H1 (cell line): ENCODE data around the gene CAV3. TPM values are rescaled to one million over a fixed set of nuclear protein-coding genes. Genes with fewer than 3 reads are reported as not detected.

Experiments used
- CTCF ChIA-PET: fragments of 300-600 bp; sonication (Branson Sonifier 250); formaldehyde crosslinking; loops from one replicate; lab custom pipeline; 2021; ENCODE audit not compliant: partially characterized antibody; lab: Charles Lee
- POLR2A ChIA-PET: fragments of 300-600 bp; sonication (Branson Sonifier 250); formaldehyde crosslinking; loops from one replicate; lab custom pipeline; 2021; ENCODE audit warnings: inconsistent platforms; ENCODE audit not compliant: partially characterized antibody; lab: Charles Lee
- DNase-seq, 2 experiments: peaks; one replicate each; pipeline versions ENCODE4 v3.0.0 to v3.0.0-alpha.2; 2010 to 2022; ENCODE audit warnings: low spot score in 2 of 2, low read depth in 1 of 2, mixed read lengths in 1 of 2
- FAIRE-seq: peaks from 2 replicates; lab custom pipeline; 2011; peaks lifted over from hg19 to GRCh38; lab: Jason Lieb, UNC
- H2AFZ ChIP-seq: 2 replicates; pipeline ENCODE4 v1.8.1; 2012; ENCODE audit warnings: low read length, inconsistent platforms
- H2AK5ac ChIP-seq: 2 replicates; pipeline ENCODE4 v1.6.1; 2013; ENCODE audit warnings: low read depth, low read length
- H2BK120ac ChIP-seq: replicated peaks from 2 replicates; pipeline ENCODE3; 2013; ENCODE audit warnings: low read depth, low read length, inconsistent platforms
- H2BK12ac ChIP-seq: 2 replicates; pipeline ENCODE4 v1.6.1; 2013; ENCODE audit warnings: low read depth, low read length
- H2BK15ac ChIP-seq: 2 replicates; pipeline ENCODE4 v1.6.1; 2013; ENCODE audit warnings: low read length
- H2BK20ac ChIP-seq: 2 replicates; pipeline ENCODE4 v1.6.1; 2013; ENCODE audit warnings: low read length
- H2BK5ac ChIP-seq: 2 replicates; pipeline ENCODE4 v1.6.1; 2013; ENCODE audit warnings: low read depth, low read length
- H3K14ac ChIP-seq: 2 replicates; pipeline ENCODE4 v1.6.1; 2013; ENCODE audit warnings: inconsistent platforms; ENCODE audit not compliant: insufficient read length
- H3K18ac ChIP-seq: 2 replicates; pipeline ENCODE4 v1.6.1; 2013; ENCODE audit warnings: low read length; ENCODE audit errors: extremely low read depth
- H3K23ac ChIP-seq: 2 replicates; pipeline ENCODE4 v1.6.1; 2013; ENCODE audit warnings: inconsistent platforms; ENCODE audit not compliant: insufficient read length
- H3K23me2 ChIP-seq: 2 replicates; pipeline ENCODE4 v1.6.1; 2013; ENCODE audit warnings: low read depth, low read length
- H3K27ac ChIP-seq: 2 replicates; pipeline ENCODE4 v1.6.1; 2011; ENCODE audit warnings: low read depth, low read length, inconsistent platforms
- H3K27me3 ChIP-seq, 4 experiments: replicated peaks in 1 of 4; 1 replicate in 1 of 4; 2 replicates in 3 of 4; pipeline versions ENCODE4 v1.6.1 to v1.8.1; 2011 to 2013; ENCODE audit warnings: low read length in 3 of 4, mild to moderate bottlenecking in 3 of 4, inconsistent platforms in 2 of 4, mixed read lengths in 2 of 4, moderate library complexity in 1 of 4; ENCODE audit not compliant: control insufficient read depth in 3 of 4, insufficient read depth in 3 of 4; ENCODE audit errors: extremely low read depth in 1 of 4
- H3K36me3 ChIP-seq, 4 experiments: 2 replicates each; pipeline versions ENCODE4 v1.6.1 to v1.8.1; 2011 to 2013; ENCODE audit warnings: mild to moderate bottlenecking in 4 of 4, low read length in 3 of 4, moderate library complexity in 2 of 4, control low read depth in 1 of 4, inconsistent platforms in 1 of 4; ENCODE audit not compliant: insufficient read depth in 4 of 4, control insufficient read depth in 2 of 4
- H3K4ac ChIP-seq: replicated peaks from 2 replicates; pipeline ENCODE3; 2013; ENCODE audit warnings: low read length, low read depth, mixed read lengths, inconsistent platforms; ENCODE audit not compliant: insufficient read length
- H3K4me1 ChIP-seq, 4 experiments: replicated peaks in 1 of 4; 1 replicate in 1 of 4; 2 replicates in 3 of 4; pipeline versions ENCODE4 v1.6.1 to v1.8.1; 2011 to 2013; ENCODE audit warnings: low read length in 3 of 4, inconsistent platforms in 2 of 4, mixed read lengths in 1 of 4; ENCODE audit not compliant: insufficient read depth in 4 of 4, control insufficient read depth in 3 of 4
- H3K4me2 ChIP-seq, 2 experiments: 2 replicates each; pipeline versions ENCODE4 v1.6.1 to v1.8.1; 2011 to 2013; ENCODE audit warnings: low read depth in 2 of 2, low read length in 2 of 2, control low read depth in 1 of 2, inconsistent platforms in 1 of 2, mild to moderate bottlenecking in 1 of 2; ENCODE audit not compliant: insufficient read depth in 1 of 2
- H3K4me3 ChIP-seq, 4 experiments: fragments of 200-600, 300-600 bp in 1 of 4; sonication (generic), shearing (Covaris generic), sonication (Bioruptor Twin) in 1 of 4; 2 replicates each; pipeline versions ENCODE4 v1.5.1 to v1.8.1; 2011 to 2016; ENCODE audit warnings: low read length in 4 of 4, low read depth in 3 of 4, control low read depth in 2 of 4, inconsistent platforms in 2 of 4, mild to moderate bottlenecking in 2 of 4, mixed read lengths in 1 of 4, moderate library complexity in 1 of 4; ENCODE audit not compliant: insufficient read depth in 2 of 4; ENCODE audit errors: extremely low read depth in 1 of 4
- H3K56ac ChIP-seq: replicated peaks from 2 replicates; pipeline ENCODE3; 2013; ENCODE audit warnings: low read depth, mild to moderate bottlenecking, mixed read lengths, low read length, inconsistent platforms; ENCODE audit not compliant: insufficient read length
- H3K79me1 ChIP-seq: 2 replicates; pipeline ENCODE4 v1.6.1; 2013; ENCODE audit warnings: low read depth, low read length, control low read depth
- H3K79me2 ChIP-seq, 2 experiments: 2 replicates each; pipeline versions ENCODE4 v1.6.1 to v1.8.1; 2012 to 2013; ENCODE audit warnings: low read length in 2 of 2, mild to moderate bottlenecking in 2 of 2, inconsistent platforms in 1 of 2; ENCODE audit not compliant: insufficient read depth in 2 of 2, control insufficient read depth in 1 of 2
- H3K9ac ChIP-seq, 4 experiments: replicated peaks in 1 of 4; 1 replicate in 1 of 4; 2 replicates in 3 of 4; pipeline versions ENCODE4 v1.6.1 to v1.8.1; 2011 to 2013; ENCODE audit warnings: low read depth in 3 of 4, low read length in 3 of 4, control low read depth in 2 of 4, mild to moderate bottlenecking in 2 of 4, moderate library complexity in 2 of 4, inconsistent platforms in 1 of 4; ENCODE audit errors: extremely low read depth in 1 of 4
- H3K9me3 ChIP-seq, 2 experiments: 2 replicates each; pipeline versions ENCODE4 v1.6.1 to v1.8.1; 2012 to 2013; ENCODE audit warnings: mild to moderate bottlenecking in 2 of 2, moderate library complexity in 2 of 2, control low read depth in 1 of 2, inconsistent platforms in 1 of 2, low read depth in 1 of 2, low read length in 1 of 2, mixed read lengths in 1 of 2; ENCODE audit not compliant: insufficient read depth in 2 of 2
- H4K20me1 ChIP-seq, 2 experiments: replicated peaks in 1 of 2; 2 replicates each; pipeline versions ENCODE3 to v1.8.1; 2011 to 2013; ENCODE audit warnings: inconsistent platforms in 2 of 2, low read length in 2 of 2, mild to moderate bottlenecking in 1 of 2; ENCODE audit not compliant: insufficient read depth in 2 of 2, control insufficient read depth in 1 of 2
- H4K5ac ChIP-seq: 2 replicates; pipeline ENCODE4 v1.6.1; 2013; ENCODE audit warnings: low read length, low read depth, mixed read lengths, inconsistent platforms; ENCODE audit not compliant: insufficient read length
- H4K8ac ChIP-seq: 2 replicates; pipeline ENCODE4 v1.8.0; 2013; ENCODE audit warnings: mild to moderate bottlenecking, moderate library complexity, low read length, inconsistent platforms; ENCODE audit not compliant: insufficient read depth; ENCODE audit errors: extremely low read depth
- H4K91ac ChIP-seq: replicated peaks from 2 replicates; pipeline ENCODE3; 2013; ENCODE audit warnings: low read length, mixed read lengths, inconsistent platforms; ENCODE audit not compliant: insufficient read length
- BACH1 ChIP-seq: IDR thresholded peaks from 2 replicates; pipeline ENCODE4 v1.6.1; 2012; ENCODE audit warnings: low read length, improper control_type of control experiment
- CBX5 ChIP-seq: fragments of 300-800, 300-1000 bp; sonication (generic); IDR thresholded peaks from 2 replicates; pipeline ENCODE4 v1.7.1; 2016; ENCODE audit warnings: antibody characterized with exemption, low read length, low read depth
- GTF2F1 ChIP-seq: IDR thresholded peaks from 2 replicates; pipeline ENCODE4 v1.6.1; 2012; ENCODE audit warnings: low read depth, low read length, improper control_type of control experiment, borderline replicate concordance
- PHF8 ChIP-seq: fragments of 200-600 bp; sonication (generic); conservative IDR thresholded peaks from 2 replicates; pipeline ENCODE4 v1.7.1; 2012; ENCODE audit warnings: low read depth, mild to moderate bottlenecking, inconsistent platforms, low read length, moderate library complexity
- SIRT6 ChIP-seq: IDR thresholded peaks from one replicate; pipeline ENCODE4 v1.7.1; 2012; ENCODE audit warnings: low read length, inconsistent platforms
- ZNF274 ChIP-seq: IDR thresholded peaks from 2 replicates; pipeline ENCODE4 v1.7.0; 2012; ENCODE audit warnings: low read length, borderline replicate concordance; ENCODE audit errors: extremely low read depth
- WGBS, 2 experiments: shearing (Covaris generic) in 1 of 2; methylation state at CpG; one replicate each; pipeline versions ENCODE4 v1.1.6 to v1.1.7; 2013 to 2015; ENCODE audit warnings: low lambda C conversion rate in 2 of 2, mixed read lengths in 2 of 2, inconsistent platforms in 1 of 2, low coverage in 1 of 2, missing lambda C conversion rate in 1 of 2; ENCODE audit not compliant: insufficient replicate concordance in 2 of 2, insufficient coverage in 1 of 2, insufficient read length in 1 of 2; ENCODE audit errors: extremely low coverage in 1 of 2, missing lambda C conversion rate in 1 of 2; 5-methylcytosine and 5-hydroxymethylcytosine counted together
- polyA plus RNA-seq, 7 experiments: library from polyadenylated mRNA; depleted of rRNA in 3 of 7; stranded (reverse) in 5 of 7; unstranded in 2 of 7; fragments of >200 nt in 5 of 7; fragments of 200-250 nt in 2 of 7; gene quantifications; 1 replicate in 5 of 7; 2 replicates in 1 of 7; 4 replicates in 1 of 7; pipeline versions ENCODE4 v1.2.1 to v1.2.3, GENCODE V29; 2011 to 2013; ENCODE audit warnings: missing spikeins in 2 of 7, mixed read lengths in 2 of 7
- total RNA-seq: library from RNA; stranded (reverse); fragmentation: NEBNext Ultra II Directional; extraction: Animal tissue kit (Norgen Biotek cat#: 25700); gene quantifications from 2 replicates; pipeline ENCODE4 v1.2.1, GENCODE V29; 2021
- TF ChIP-seq, protein P1 (sequence below): IDR thresholded peaks from 2 replicates; pipeline ENCODE4 v1.6.1; 2011; ENCODE audit warnings: low read depth, mild to moderate bottlenecking, low read length; ENCODE audit not compliant: insufficient read depth

Gene CAV3
- total and polyA plus RNA-seq, 2 of the 8 experiments (the other 6 are each of a cell fraction or from before 2014, with no cell fraction given) = not detected

DNA sequence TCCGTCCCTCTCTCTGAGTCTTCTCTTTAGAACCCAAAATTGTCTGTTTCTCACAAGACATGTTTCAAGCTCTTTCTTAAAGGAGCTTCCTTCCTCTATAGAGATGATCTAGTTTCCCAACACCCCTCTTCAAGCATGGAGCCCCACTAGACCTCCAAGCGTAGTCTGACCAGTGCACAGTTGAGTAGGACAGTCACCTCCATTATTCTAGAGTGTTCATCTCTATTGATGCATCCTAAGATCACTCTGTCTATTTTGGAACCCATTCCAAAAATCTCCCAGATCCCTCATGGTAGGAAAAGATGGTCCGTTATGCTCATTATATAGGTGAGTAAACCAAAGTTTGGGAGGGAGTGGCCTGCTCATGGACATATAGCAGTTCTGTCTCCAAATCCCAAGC, 4.1 kb upstream of the CAV3 start:
- DNase-seq = no peak
- H3K23me2 ChIP-seq = no peaks in the 10 kb centered on the region
- H3K9me3 ChIP-seq = no peaks in the 10 kb centered on the region
- H3K18ac ChIP-seq = no peak overlapping the region
- no peaks in the 10 kb centered on the region for H3K79me1 ChIP-seq
- WGBS, 2 experiments = 82% methylated on average over 3 of the region's 3 CpGs; no CpG with 5 or more reads in 1 of the 2 experiments
- H2BK12ac ChIP-seq = no peak overlapping the region
- peaks cover 0 to 7% (median 3%) of the 10 kb centered on the region in 4 experiments; a peak in 4 of 7 replicates for H3K4me1 ChIP-seq
- H3K4me3 ChIP-seq = no peak overlapping the region
- TF ChIP-seq SIRT6 = no peak
- TF ChIP-seq BACH1 = no peak
- TF ChIP-seq PHF8 = no peak
- TF ChIP-seq, protein P1, sequence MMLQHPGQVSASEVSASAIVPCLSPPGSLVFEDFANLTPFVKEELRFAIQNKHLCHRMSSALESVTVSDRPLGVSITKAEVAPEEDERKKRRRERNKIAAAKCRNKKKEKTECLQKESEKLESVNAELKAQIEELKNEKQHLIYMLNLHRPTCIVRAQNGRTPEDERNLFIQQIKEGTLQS = no peak
- no peak for TF ChIP-seq ZNF274
- no peak for TF ChIP-seq CBX5
- TF ChIP-seq GTF2F1 = no peak
- TF ChIP-seq, all 59 proteins: peak for 0
- H2BK20ac ChIP-seq = no peak overlapping the region
- no peak overlapping the region for H3K4ac ChIP-seq
- ChIA-PET POLR2A (interaction anchor here (0.6 kb wide), 1 partner anchor 61 kb away, joined by 3 read pairs; no protein-coding TSS in a partner anchor), CTCF (interaction anchor here (0.5 to 6.5 kb wide), 9 partner anchors 10 to 675 kb away, joined by 3 to 37 read pairs (median 8); partner anchors contain the start of gene OXTR)
- no peak overlapping the region for H3K4me2 ChIP-seq
- H2BK5ac ChIP-seq = no peak overlapping the region
- no peak overlapping the region for H4K91ac ChIP-seq
- H3K9ac ChIP-seq = no peak overlapping the region
- no peak overlapping the region for H3K56ac ChIP-seq
- no peaks in the 10 kb centered on the region for H3K36me3 ChIP-seq
- H3K79me2 ChIP-seq = no peaks in the 10 kb centered on the region
- no peak overlapping the region for H4K5ac ChIP-seq
- no peak overlapping the region for H2BK15ac ChIP-seq
- no peak overlapping the region for H3K14ac ChIP-seq
- no peak overlapping the region for H3K23ac ChIP-seq
- no peak for FAIRE-seq
- H2AFZ ChIP-seq = no peak overlapping the region
- H2BK120ac ChIP-seq = no peak overlapping the region
- no peak overlapping the region for H3K27ac ChIP-seq
- H3K27me3 ChIP-seq = peaks cover 0 to 2% (median 0%) of the 10 kb centered on the region in 4 experiments; a peak in 2 of 7 replicates
- H4K20me1 ChIP-seq = no peaks in the 10 kb centered on the region
- no peak overlapping the region for H4K8ac ChIP-seq
- H2AK5ac ChIP-seq = no peak overlapping the region
